DND-41 (cell line): ENCODE data around the gene KIF17.

Experiments used
- ATAC-seq: fragments of 200-7000 bp; cut with Tn5 transposase; 3 replicates; pipeline ENCODE4 v1.9.1; 2021; ENCODE audit warnings: low read depth; ENCODE audit not compliant: insufficient read depth
- DNase-seq: peaks from one replicate; pipeline ENCODE4 v3.0.0-alpha.2; 2020
- H2AFZ ChIP-seq: 2 replicates; pipeline ENCODE4 v1.6.0; 2012; ENCODE audit warnings: low read depth, low read length
- H3K27ac ChIP-seq: 2 replicates; pipeline ENCODE4 v1.5.1; 2012; ENCODE audit warnings: low read length, inconsistent platforms
- H3K27me3 ChIP-seq: fragments of 200-600 bp; sonication (generic); 2 replicates; pipeline ENCODE4 v1.6.0; 2012; ENCODE audit warnings: low read length, mild to moderate bottlenecking, inconsistent platforms; ENCODE audit not compliant: insufficient read depth, poor library complexity
- H3K36me3 ChIP-seq: 2 replicates; pipeline ENCODE4 v1.5.1; 2012; ENCODE audit warnings: low read length, inconsistent platforms; ENCODE audit not compliant: insufficient read depth
- H3K4me1 ChIP-seq: 2 replicates; pipeline ENCODE4 v1.5.1; 2012; ENCODE audit warnings: mild to moderate bottlenecking, low read length; ENCODE audit not compliant: insufficient read depth
- H3K4me2 ChIP-seq: 2 replicates; pipeline ENCODE4 v1.6.0; 2012; ENCODE audit warnings: mild to moderate bottlenecking, moderate library complexity, low read length, inconsistent platforms; ENCODE audit not compliant: insufficient read depth
- H3K4me3 ChIP-seq, 2 experiments: fragments of 200-600 bp in 1 of 2; shearing (Covaris generic) in 1 of 2; 2 replicates each; pipeline ENCODE4 v1.5.1; 2012 to 2016; ENCODE audit warnings: inconsistent platforms in 2 of 2, low read length in 2 of 2, mild to moderate bottlenecking in 2 of 2, low read depth in 1 of 2, moderate library complexity in 1 of 2
- H3K79me2 ChIP-seq: 2 replicates; pipeline ENCODE4 v1.6.0; 2012; ENCODE audit warnings: low read length, inconsistent platforms; ENCODE audit not compliant: insufficient read depth
- H3K9ac ChIP-seq: 2 replicates; pipeline ENCODE4 v1.6.0; 2012; ENCODE audit warnings: low read depth, mild to moderate bottlenecking, inconsistent platforms, low read length, moderate library complexity
- H3K9me3 ChIP-seq: 2 replicates; pipeline ENCODE4 v1.5.1; 2012; ENCODE audit warnings: low read length, moderate library complexity, mild to moderate bottlenecking, inconsistent platforms; ENCODE audit not compliant: insufficient read depth, severe bottlenecking
- H4K20me1 ChIP-seq: 2 replicates; pipeline ENCODE4 v1.6.0; 2012; ENCODE audit warnings: low read length; ENCODE audit not compliant: insufficient read depth
- EZH2 ChIP-seq: IDR thresholded peaks from 3 replicates; pipeline ENCODE4 v1.6.1; 2012; ENCODE audit warnings: borderline replicate concordance, low read depth, mild to moderate bottlenecking, moderate library complexity, low read length, inconsistent platforms; ENCODE audit not compliant: severe bottlenecking
- TF ChIP-seq, protein P1 (sequence below): IDR thresholded peaks from 2 replicates; pipeline ENCODE4 v1.5.1; 2012; ENCODE audit warnings: borderline replicate concordance, low read length, moderate library complexity, mild to moderate bottlenecking; ENCODE audit not compliant: poor library complexity, severe bottlenecking; ENCODE audit errors: extremely low read depth

Gene KIF17

GRCh38 chr1:20696397-20697333 is 21.1 kb downstream of the KIF17 start:
- Histone ChIP-seq H3K27me3 (no peaks in the 10 kb centered on the region), H3K36me3 (no peaks in the 10 kb centered on the region), H3K4me3 (peak overlapping the region in 1 of 2 experiments; percentile 56; a peak in 3 of 4 replicates), H3K27ac (peak overlapping the region; percentile 28), H3K79me2 (no peaks in the 10 kb centered on the region), H2AFZ (peak overlapping the region; percentile 73), H3K9ac (peak overlapping the region; percentile 55), H3K4me2 (peak overlapping the region; percentile 75), H4K20me1 (no peaks in the 10 kb centered on the region), H3K4me1 (peaks cover 16% of the 10 kb centered on the region), H3K9me3 (no peaks in the 10 kb centered on the region)
- peak; percentile 94 for ATAC-seq
- TF ChIP-seq, protein P1, sequence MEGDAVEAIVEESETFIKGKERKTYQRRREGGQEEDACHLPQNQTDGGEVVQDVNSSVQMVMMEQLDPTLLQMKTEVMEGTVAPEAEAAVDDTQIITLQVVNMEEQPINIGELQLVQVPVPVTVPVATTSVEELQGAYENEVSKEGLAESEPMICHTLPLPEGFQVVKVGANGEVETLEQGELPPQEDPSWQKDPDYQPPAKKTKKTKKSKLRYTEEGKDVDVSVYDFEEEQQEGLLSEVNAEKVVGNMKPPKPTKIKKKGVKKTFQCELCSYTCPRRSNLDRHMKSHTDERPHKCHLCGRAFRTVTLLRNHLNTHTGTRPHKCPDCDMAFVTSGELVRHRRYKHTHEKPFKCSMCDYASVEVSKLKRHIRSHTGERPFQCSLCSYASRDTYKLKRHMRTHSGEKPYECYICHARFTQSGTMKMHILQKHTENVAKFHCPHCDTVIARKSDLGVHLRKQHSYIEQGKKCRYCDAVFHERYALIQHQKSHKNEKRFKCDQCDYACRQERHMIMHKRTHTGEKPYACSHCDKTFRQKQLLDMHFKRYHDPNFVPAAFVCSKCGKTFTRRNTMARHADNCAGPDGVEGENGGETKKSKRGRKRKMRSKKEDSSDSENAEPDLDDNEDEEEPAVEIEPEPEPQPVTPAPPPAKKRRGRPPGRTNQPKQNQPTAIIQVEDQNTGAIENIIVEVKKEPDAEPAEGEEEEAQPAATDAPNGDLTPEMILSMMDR = peak; percentile 90
- TF ChIP-seq EZH2 = no peak
- DNase-seq = peak; percentile 82

- H3K4me1 ChIP-seq = peaks cover 16% of the 10 kb centered on the region
- H3K27me3 ChIP-seq = no peaks in the 10 kb centered on the region
- no peak overlapping the region for H2AFZ ChIP-seq
- H3K4me3 ChIP-seq = no peak overlapping the region
- TF ChIP-seq EZH2 = no peak
- TF ChIP-seq, protein P1 = no peak
- DNase-seq (no peak), ATAC-seq (no peak)
- H3K27ac ChIP-seq = no peak overlapping the region
- H3K79me2 ChIP-seq = no peaks in the 10 kb centered on the region
- H4K20me1 ChIP-seq = no peaks in the 10 kb centered on the region
- H3K9ac ChIP-seq = no peak overlapping the region
- no peak overlapping the region for H3K4me2 ChIP-seq
- no peaks in the 10 kb centered on the region for H3K9me3 ChIP-seq
- no peaks in the 10 kb centered on the region for H3K36me3 ChIP-seq
Measured at GRCh38 chr1:20695515-20695914, 22.3 kb downstream of the KIF17 start.

GRCh38 chr1:20693623-20694022 is 24.2 kb downstream of the KIF17 start:
- no peaks in the 10 kb centered on the region for H3K27me3 ChIP-seq
- H3K27ac ChIP-seq = no peak overlapping the region
- TF ChIP-seq EZH2 = no peak
- TF ChIP-seq, protein P1 = no peak
- no peaks in the 10 kb centered on the region for H3K36me3 ChIP-seq
- DNase-seq (no peak), ATAC-seq (no peak)
- H3K9ac ChIP-seq = no peak overlapping the region
- H3K9me3 ChIP-seq = no peaks in the 10 kb centered on the region
- H3K4me1 ChIP-seq = peaks cover 16% of the 10 kb centered on the region
- no peak overlapping the region for H2AFZ ChIP-seq
- H4K20me1 ChIP-seq = no peaks in the 10 kb centered on the region
- no peaks in the 10 kb centered on the region for H3K79me2 ChIP-seq
- H3K4me2 ChIP-seq = no peak overlapping the region
- no peak overlapping the region for H3K4me3 ChIP-seq
